GM23338 (cell line): Measurements from ENCODE around the gene LNX1. TPM values are rescaled to one million over a fixed set of nuclear protein-coding genes. Genes with fewer than 3 reads are reported as not detected.

Experiments used
- ATAC-seq: fragments of 200-7000 bp; cut with Tn5 transposase; 3 replicates; pipeline ENCODE4 v1.9.1; 2020
- DNase-seq: peaks from one replicate; pipeline ENCODE4 v3.0.0-alpha.2; 2015; ENCODE audit warnings: low spot score
- H2AFZ ChIP-seq: fragments of 200-600 bp; sonication (generic); 2 replicates; pipeline ENCODE4 v1.8.0; 2016; ENCODE audit warnings: antibody characterized with exemption, mild to moderate bottlenecking, moderate library complexity
- H3F3A ChIP-seq: fragments of 200-600 bp; sonication (generic); replicated peaks from 2 replicates; pipeline ENCODE4 v1.8.0; 2017; ENCODE audit warnings: antibody characterized with exemption, mixed run types, low read depth
- H3K27ac ChIP-seq: fragments of 200-600 bp; sonication (generic); 2 replicates; pipeline ENCODE4 v1.6.1; 2016; ENCODE audit warnings: low read depth
- H3K27me3 ChIP-seq: fragments of 200-600 bp; sonication (generic); 2 replicates; pipeline ENCODE4 v1.8.0; 2016; ENCODE audit warnings: mild to moderate bottlenecking, mixed run types, moderate library complexity; ENCODE audit not compliant: insufficient read depth
- H3K36me3 ChIP-seq: fragments of 200-600 bp; sonication (generic); 2 replicates; pipeline ENCODE4 v1.8.0; 2016; ENCODE audit warnings: mild to moderate bottlenecking; ENCODE audit not compliant: insufficient read depth
- H3K4me1 ChIP-seq: fragments of 200-600 bp; sonication (generic); 2 replicates; pipeline ENCODE4 v1.8.0; 2016; ENCODE audit warnings: mild to moderate bottlenecking, moderate library complexity; ENCODE audit not compliant: insufficient read depth
- H3K4me2 ChIP-seq: fragments of 200-600 bp; sonication (generic); 2 replicates; pipeline ENCODE4 v1.7.1; 2017; ENCODE audit warnings: mixed run types
- H3K4me3 ChIP-seq: fragments of 200-600 bp; sonication (generic); 2 replicates; pipeline ENCODE4 v1.6.1; 2016; ENCODE audit warnings: mixed run types
- H3K79me2 ChIP-seq: fragments of 200-600 bp; sonication (generic); replicated peaks from 2 replicates; pipeline ENCODE4 v1.8.0; 2017; ENCODE audit warnings: mild to moderate bottlenecking; ENCODE audit not compliant: insufficient read depth
- H3K9me2 ChIP-seq: fragments of 200-600 bp; sonication (generic); 2 replicates; pipeline ENCODE4 v1.8.0; 2017; ENCODE audit not compliant: insufficient read depth
- H4K20me1 ChIP-seq: fragments of 200-600 bp; sonication (generic); replicated peaks from 2 replicates; pipeline ENCODE4 v1.8.0; 2017; ENCODE audit warnings: mild to moderate bottlenecking; ENCODE audit not compliant: insufficient read depth
- H3K27ac Mint-ChIP-seq: 2 replicates; pipeline ENCODE4 v1.8.0; 2020; ENCODE audit warnings: inconsistent platforms, mild to moderate bottlenecking, moderate library complexity, mixed read lengths
- H3K27me3 Mint-ChIP-seq: 3 replicates; pipeline ENCODE4 v1.8.0; 2022; ENCODE audit warnings: low read depth, mild to moderate bottlenecking, moderate library complexity, mixed read lengths, inconsistent platforms; ENCODE audit not compliant: insufficient read depth, poor library complexity
- H3K36me3 Mint-ChIP-seq: 3 replicates; pipeline ENCODE4 v1.8.0; 2021; ENCODE audit warnings: low read depth, mild to moderate bottlenecking, inconsistent platforms, moderate library complexity, mixed read lengths
- H3K4me1 Mint-ChIP-seq: 3 replicates; pipeline ENCODE4 v1.8.0; 2020; ENCODE audit warnings: mild to moderate bottlenecking, inconsistent platforms, mixed read lengths
- H3K4me3 Mint-ChIP-seq: 3 replicates; pipeline ENCODE4 v1.8.0; 2021; ENCODE audit warnings: moderate library complexity, mild to moderate bottlenecking, inconsistent platforms, mixed read lengths
- H3K9me3 Mint-ChIP-seq: 3 replicates; pipeline ENCODE4 v1.8.0; 2020; ENCODE audit warnings: moderate library complexity, mild to moderate bottlenecking, inconsistent platforms, mixed read lengths
- CREB1 ChIP-seq: fragments of 250-450 bp; sonication (Bioruptor Pico); IDR thresholded peaks from 2 replicates; pipeline ENCODE4 v1.5.0; 2020; ENCODE audit warnings: low read depth, mild to moderate bottlenecking, moderate library complexity
- EZH2 ChIP-seq: fragments of 200-600 bp; sonication (generic); IDR thresholded peaks from one replicate; pipeline ENCODE4 v1.8.0; 2017; ENCODE audit warnings: antibody characterized with exemption, mild to moderate bottlenecking, low read depth; ENCODE audit not compliant: unreplicated experiment
- EZH2phosphoT487 ChIP-seq: fragments of 200-600 bp; sonication (generic); IDR thresholded peaks from one replicate; pipeline ENCODE4 v1.8.1; 2018; ENCODE audit warnings: antibody characterized with exemption; ENCODE audit not compliant: unreplicated experiment
- JUNB ChIP-seq: IDR thresholded peaks from one replicate; pipeline ENCODE4 v1.6.1; 2016; ENCODE audit warnings: antibody characterized with exemption; ENCODE audit not compliant: unreplicated experiment
- NANOG ChIP-seq: IDR thresholded peaks from 2 replicates; pipeline ENCODE4 v1.6.1; 2016; ENCODE audit warnings: antibody characterized with exemption, borderline replicate concordance
- POLR2AphosphoS5 ChIP-seq: IDR thresholded peaks from 2 replicates; pipeline ENCODE4 v1.6.1; 2016; ENCODE audit warnings: antibody characterized with exemption, low read depth
- STAT1 ChIP-seq: IDR thresholded peaks from one replicate; pipeline ENCODE4 v1.6.1; 2016; ENCODE audit warnings: antibody characterized with exemption; ENCODE audit not compliant: unreplicated experiment
- ZNF114 ChIP-seq: fragments of 250-450 bp; sonication (Bioruptor Pico); IDR thresholded peaks from 2 replicates; pipeline ENCODE4 v1.5.0; 2020; ENCODE audit warnings: mild to moderate bottlenecking, moderate library complexity
- ZNF331 ChIP-seq: fragments of 250-450 bp; sonication (Bioruptor Pico); IDR thresholded peaks from 2 replicates; pipeline ENCODE4 v1.5.0; 2020; ENCODE audit warnings: low read depth, mild to moderate bottlenecking, moderate library complexity
- polyA plus RNA-seq: library from polyadenylated mRNA; unstranded; fragments of >200 nt; fragmentation: Nextera tagmentation; extraction: Ambion mirVana; gene quantifications from 2 replicates; pipeline ENCODE4 v1.2.1, GENCODE V29; 2016
- total RNA-seq: library from RNA; depleted of rRNA; stranded (reverse); fragments of >200 nt; shearing (Covaris generic); gene quantifications from 2 replicates; pipeline ENCODE4 v1.2.3, GENCODE V29; 2014
- TF ChIP-seq, protein P1 (sequence below), 2 experiments: fragments of 200-600 bp in 1 of 2; sonication (generic) in 1 of 2; conservative IDR thresholded peaks; 2 replicates each; pipeline versions ENCODE4 v1.5.1 to v1.6.1; 2016 to 2017; ENCODE audit warnings: antibody characterized with exemption in 2 of 2, low read depth in 2 of 2, mild to moderate bottlenecking in 2 of 2, moderate library complexity in 1 of 2
- TF ChIP-seq, protein P2 (sequence below): IDR thresholded peaks from 2 replicates; pipeline ENCODE4 v1.6.1; 2016; ENCODE audit warnings: antibody characterized with exemption
- TF ChIP-seq, protein P3 (sequence below): IDR thresholded peaks from one replicate; pipeline ENCODE4 v1.6.1; 2018; ENCODE audit warnings: antibody characterized with exemption; ENCODE audit not compliant: unreplicated experiment
- TF ChIP-seq, protein P4 (sequence below): fragments of 250-450 bp; sonication (Bioruptor Pico); IDR thresholded peaks from 2 replicates; pipeline ENCODE4 v1.5.0; 2020; ENCODE audit warnings: mild to moderate bottlenecking, moderate library complexity

The LNX1 gene
- total and polyA plus RNA-seq, 2 experiments from 2014 or later: 5.4 to 6.4 TPM

DNA sequence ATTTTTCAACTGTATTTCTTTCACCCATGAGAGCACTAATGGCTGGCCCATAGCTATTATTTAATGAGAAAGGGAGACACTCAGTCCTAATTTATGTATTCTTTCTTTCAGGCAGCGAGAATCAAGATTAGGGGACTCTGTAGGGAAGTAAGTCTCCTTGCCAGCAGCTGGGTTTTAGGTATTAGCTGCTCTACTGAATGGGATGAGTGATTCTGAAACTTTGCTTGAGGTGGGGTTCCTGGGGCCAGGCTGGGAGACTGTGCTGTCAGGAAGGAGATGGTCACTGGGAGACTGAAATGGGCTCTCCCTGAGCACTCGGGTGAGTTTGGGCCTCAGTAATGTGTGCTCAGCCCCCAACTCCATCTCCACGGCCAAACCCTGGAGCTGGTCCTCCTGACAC lies 78.7 kb downstream of the LNX1 start:
- H3K4me2 ChIP-seq: no peak overlapping the region
- Mint-ChIP-seq H3K36me3 (no peaks in the 10 kb centered on the region), H3K9me3 (no peaks in the 10 kb centered on the region; the same call in 2 of the 3 replicates), H3K4me1 (no peaks in the 10 kb centered on the region), H3K4me3 (no peak overlapping the region), H3K27me3 (peaks cover 6% of the 10 kb centered on the region), H3K27ac (no peak overlapping the region)
- no peaks in the 10 kb centered on the region for H3K4me1 ChIP-seq
- H3K27me3 ChIP-seq: no peaks in the 10 kb centered on the region
- H3K36me3 ChIP-seq: no peaks in the 10 kb centered on the region
- no peak overlapping the region for H2AFZ ChIP-seq
- TF ChIP-seq, protein P1, sequence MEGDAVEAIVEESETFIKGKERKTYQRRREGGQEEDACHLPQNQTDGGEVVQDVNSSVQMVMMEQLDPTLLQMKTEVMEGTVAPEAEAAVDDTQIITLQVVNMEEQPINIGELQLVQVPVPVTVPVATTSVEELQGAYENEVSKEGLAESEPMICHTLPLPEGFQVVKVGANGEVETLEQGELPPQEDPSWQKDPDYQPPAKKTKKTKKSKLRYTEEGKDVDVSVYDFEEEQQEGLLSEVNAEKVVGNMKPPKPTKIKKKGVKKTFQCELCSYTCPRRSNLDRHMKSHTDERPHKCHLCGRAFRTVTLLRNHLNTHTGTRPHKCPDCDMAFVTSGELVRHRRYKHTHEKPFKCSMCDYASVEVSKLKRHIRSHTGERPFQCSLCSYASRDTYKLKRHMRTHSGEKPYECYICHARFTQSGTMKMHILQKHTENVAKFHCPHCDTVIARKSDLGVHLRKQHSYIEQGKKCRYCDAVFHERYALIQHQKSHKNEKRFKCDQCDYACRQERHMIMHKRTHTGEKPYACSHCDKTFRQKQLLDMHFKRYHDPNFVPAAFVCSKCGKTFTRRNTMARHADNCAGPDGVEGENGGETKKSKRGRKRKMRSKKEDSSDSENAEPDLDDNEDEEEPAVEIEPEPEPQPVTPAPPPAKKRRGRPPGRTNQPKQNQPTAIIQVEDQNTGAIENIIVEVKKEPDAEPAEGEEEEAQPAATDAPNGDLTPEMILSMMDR (conservative IDR thresholded peaks at IDR 0.05; ENCODE audit: low read depth in 2 of 2): no peak
- no peak for TF ChIP-seq CREB1
- no peak for TF ChIP-seq EZH2phosphoT487
- TF ChIP-seq EZH2: no peak
- TF ChIP-seq NANOG: no peak
- TF ChIP-seq POLR2AphosphoS5: no peak
- no peak for TF ChIP-seq JUNB
- no peak for TF ChIP-seq ZNF331
- TF ChIP-seq ZNF114: no peak
- no peak for TF ChIP-seq STAT1
- TF ChIP-seq, protein P2, sequence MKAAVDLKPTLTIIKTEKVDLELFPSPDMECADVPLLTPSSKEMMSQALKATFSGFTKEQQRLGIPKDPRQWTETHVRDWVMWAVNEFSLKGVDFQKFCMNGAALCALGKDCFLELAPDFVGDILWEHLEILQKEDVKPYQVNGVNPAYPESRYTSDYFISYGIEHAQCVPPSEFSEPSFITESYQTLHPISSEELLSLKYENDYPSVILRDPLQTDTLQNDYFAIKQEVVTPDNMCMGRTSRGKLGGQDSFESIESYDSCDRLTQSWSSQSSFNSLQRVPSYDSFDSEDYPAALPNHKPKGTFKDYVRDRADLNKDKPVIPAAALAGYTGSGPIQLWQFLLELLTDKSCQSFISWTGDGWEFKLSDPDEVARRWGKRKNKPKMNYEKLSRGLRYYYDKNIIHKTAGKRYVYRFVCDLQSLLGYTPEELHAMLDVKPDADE: no peak
- TF ChIP-seq, protein P3, sequence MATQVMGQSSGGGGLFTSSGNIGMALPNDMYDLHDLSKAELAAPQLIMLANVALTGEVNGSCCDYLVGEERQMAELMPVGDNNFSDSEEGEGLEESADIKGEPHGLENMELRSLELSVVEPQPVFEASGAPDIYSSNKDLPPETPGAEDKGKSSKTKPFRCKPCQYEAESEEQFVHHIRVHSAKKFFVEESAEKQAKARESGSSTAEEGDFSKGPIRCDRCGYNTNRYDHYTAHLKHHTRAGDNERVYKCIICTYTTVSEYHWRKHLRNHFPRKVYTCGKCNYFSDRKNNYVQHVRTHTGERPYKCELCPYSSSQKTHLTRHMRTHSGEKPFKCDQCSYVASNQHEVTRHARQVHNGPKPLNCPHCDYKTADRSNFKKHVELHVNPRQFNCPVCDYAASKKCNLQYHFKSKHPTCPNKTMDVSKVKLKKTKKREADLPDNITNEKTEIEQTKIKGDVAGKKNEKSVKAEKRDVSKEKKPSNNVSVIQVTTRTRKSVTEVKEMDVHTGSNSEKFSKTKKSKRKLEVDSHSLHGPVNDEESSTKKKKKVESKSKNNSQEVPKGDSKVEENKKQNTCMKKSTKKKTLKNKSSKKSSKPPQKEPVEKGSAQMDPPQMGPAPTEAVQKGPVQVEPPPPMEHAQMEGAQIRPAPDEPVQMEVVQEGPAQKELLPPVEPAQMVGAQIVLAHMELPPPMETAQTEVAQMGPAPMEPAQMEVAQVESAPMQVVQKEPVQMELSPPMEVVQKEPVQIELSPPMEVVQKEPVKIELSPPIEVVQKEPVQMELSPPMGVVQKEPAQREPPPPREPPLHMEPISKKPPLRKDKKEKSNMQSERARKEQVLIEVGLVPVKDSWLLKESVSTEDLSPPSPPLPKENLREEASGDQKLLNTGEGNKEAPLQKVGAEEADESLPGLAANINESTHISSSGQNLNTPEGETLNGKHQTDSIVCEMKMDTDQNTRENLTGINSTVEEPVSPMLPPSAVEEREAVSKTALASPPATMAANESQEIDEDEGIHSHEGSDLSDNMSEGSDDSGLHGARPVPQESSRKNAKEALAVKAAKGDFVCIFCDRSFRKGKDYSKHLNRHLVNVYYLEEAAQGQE: no peak
- TF ChIP-seq, protein P4, sequence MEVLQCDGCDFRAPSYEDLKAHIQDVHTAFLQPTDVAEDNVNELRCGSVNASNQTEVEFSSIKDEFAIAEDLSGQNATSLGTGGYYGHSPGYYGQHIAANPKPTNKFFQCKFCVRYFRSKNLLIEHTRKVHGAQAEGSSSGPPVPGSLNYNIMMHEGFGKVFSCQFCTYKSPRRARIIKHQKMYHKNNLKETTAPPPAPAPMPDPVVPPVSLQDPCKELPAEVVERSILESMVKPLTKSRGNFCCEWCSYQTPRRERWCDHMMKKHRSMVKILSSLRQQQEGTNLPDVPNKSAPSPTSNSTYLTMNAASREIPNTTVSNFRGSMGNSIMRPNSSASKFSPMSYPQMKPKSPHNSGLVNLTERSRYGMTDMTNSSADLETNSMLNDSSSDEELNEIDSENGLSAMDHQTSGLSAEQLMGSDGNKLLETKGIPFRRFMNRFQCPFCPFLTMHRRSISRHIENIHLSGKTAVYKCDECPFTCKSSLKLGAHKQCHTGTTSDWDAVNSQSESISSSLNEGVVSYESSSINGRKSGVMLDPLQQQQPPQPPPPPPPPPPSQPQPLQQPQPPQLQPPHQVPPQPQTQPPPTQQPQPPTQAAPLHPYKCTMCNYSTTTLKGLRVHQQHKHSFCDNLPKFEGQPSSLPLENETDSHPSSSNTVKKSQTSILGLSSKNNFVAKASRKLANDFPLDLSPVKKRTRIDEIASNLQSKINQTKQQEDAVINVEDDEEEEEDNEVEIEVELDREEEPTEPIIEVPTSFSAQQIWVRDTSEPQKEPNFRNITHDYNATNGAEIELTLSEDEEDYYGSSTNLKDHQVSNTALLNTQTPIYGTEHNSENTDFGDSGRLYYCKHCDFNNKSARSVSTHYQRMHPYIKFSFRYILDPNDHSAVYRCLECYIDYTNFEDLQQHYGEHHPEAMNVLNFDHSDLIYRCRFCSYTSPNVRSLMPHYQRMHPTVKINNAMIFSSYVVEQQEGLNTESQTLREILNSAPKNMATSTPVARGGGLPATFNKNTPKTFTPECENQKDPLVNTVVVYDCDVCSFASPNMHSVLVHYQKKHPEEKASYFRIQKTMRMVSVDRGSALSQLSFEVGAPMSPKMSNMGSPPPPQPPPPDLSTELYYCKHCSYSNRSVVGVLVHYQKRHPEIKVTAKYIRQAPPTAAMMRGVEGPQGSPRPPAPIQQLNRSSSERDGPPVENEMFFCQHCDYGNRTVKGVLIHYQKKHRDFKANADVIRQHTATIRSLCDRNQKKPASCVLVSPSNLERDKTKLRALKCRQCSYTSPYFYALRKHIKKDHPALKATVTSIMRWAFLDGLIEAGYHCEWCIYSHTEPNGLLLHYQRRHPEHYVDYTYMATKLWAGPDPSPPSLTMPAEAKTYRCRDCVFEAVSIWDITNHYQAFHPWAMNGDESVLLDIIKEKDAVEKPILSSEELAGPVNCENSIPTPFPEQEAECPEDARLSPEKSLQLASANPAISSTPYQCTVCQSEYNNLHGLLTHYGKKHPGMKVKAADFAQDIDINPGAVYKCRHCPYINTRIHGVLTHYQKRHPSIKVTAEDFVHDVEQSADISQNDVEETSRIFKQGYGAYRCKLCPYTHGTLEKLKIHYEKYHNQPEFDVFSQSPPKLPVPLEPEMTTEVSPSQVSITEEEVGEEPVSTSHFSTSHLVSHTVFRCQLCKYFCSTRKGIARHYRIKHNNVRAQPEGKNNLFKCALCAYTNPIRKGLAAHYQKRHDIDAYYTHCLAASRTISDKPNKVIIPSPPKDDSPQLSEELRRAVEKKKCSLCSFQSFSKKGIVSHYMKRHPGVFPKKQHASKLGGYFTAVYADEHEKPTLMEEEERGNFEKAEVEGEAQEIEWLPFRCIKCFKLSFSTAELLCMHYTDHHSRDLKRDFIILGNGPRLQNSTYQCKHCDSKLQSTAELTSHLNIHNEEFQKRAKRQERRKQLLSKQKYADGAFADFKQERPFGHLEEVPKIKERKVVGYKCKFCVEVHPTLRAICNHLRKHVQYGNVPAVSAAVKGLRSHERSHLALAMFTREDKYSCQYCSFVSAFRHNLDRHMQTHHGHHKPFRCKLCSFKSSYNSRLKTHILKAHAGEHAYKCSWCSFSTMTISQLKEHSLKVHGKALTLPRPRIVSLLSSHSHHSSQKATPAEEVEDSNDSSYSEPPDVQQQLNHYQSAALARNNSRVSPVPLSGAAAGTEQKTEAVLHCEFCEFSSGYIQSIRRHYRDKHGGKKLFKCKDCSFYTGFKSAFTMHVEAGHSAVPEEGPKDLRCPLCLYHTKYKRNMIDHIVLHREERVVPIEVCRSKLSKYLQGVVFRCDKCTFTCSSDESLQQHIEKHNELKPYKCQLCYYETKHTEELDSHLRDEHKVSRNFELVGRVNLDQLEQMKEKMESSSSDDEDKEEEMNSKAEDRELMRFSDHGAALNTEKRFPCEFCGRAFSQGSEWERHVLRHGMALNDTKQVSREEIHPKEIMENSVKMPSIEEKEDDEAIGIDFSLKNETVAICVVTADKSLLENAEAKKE: no peak
- no peaks in the 10 kb centered on the region for H4K20me1 ChIP-seq
- H3F3A ChIP-seq: no peaks in the 10 kb centered on the region
- no peak overlapping the region for H3K27ac ChIP-seq
- H3K9me2 ChIP-seq: peaks cover 17% of the 10 kb centered on the region
- no peak overlapping the region for H3K4me3 ChIP-seq
- no peak for DNase-seq
- no peak for ATAC-seq
- H3K79me2 ChIP-seq: no peaks in the 10 kb centered on the region
